NT2/D1 (cell line): ENCODE data around the gene RNFT2.

Experiments
- DNase-seq: peaks from one replicate; pipeline ENCODE4 v3.0.0-alpha.2; 2011; ENCODE audit warnings: low read depth, low spot score
- H3K27me3 ChIP-seq: 2 replicates; pipeline ENCODE4 v1.6.0; 2011; ENCODE audit warnings: mild to moderate bottlenecking; ENCODE audit not compliant: insufficient read length, insufficient read depth
- H3K36me3 ChIP-seq: 2 replicates; pipeline ENCODE4 v1.6.1; 2011; ENCODE audit warnings: mild to moderate bottlenecking, low read length, mixed read lengths; ENCODE audit not compliant: insufficient read depth, insufficient read length
- H3K4me1 ChIP-seq: 2 replicates; pipeline ENCODE4 v1.5.1; 2011; ENCODE audit not compliant: insufficient read depth, insufficient read length
- H3K4me3 ChIP-seq: 2 replicates; pipeline ENCODE4 v1.5.1; 2011; ENCODE audit warnings: low read depth; ENCODE audit not compliant: insufficient read length
- H3K9ac ChIP-seq: 2 replicates; pipeline ENCODE4 v1.6.0; 2011; ENCODE audit warnings: low read depth; ENCODE audit not compliant: insufficient read length
- H3K9me3 ChIP-seq: 2 replicates; pipeline ENCODE4 v1.5.1; 2011; ENCODE audit warnings: mild to moderate bottlenecking, low read length; ENCODE audit not compliant: insufficient read depth
- SUZ12 ChIP-seq: IDR thresholded peaks from 2 replicates; pipeline ENCODE4 v1.6.1; 2011; ENCODE audit not compliant: insufficient read length, insufficient read depth; ENCODE audit errors: extremely low read depth
- YY1 ChIP-seq: IDR thresholded peaks from 2 replicates; pipeline ENCODE4 v1.6.1; 2011; ENCODE audit not compliant: insufficient read length, insufficient read depth
- ZNF274 ChIP-seq: IDR thresholded peaks from 2 replicates; pipeline ENCODE4 v1.6.1; 2011; ENCODE audit warnings: mild to moderate bottlenecking, low read depth, low read length

RNFT2 gene

GRCh38 chr12:116870306-116870705 lies 132.2 kb downstream of the RNFT2 start:
- Histone ChIP-seq H3K36me3 (no peaks in the 10 kb centered on the region), H3K27me3 (no peaks in the 10 kb centered on the region), H3K9me3 (peaks cover 7% of the 10 kb centered on the region; the same call in 1 of the 2 replicates), H3K9ac (no peak overlapping the region), H3K4me3 (no peak overlapping the region), H3K4me1 (no peaks in the 10 kb centered on the region)
- DNase-seq: no peak
- no peak for TF ChIP-seq YY1
- no peak for TF ChIP-seq ZNF274
- TF ChIP-seq SUZ12: no peak

DNA sequence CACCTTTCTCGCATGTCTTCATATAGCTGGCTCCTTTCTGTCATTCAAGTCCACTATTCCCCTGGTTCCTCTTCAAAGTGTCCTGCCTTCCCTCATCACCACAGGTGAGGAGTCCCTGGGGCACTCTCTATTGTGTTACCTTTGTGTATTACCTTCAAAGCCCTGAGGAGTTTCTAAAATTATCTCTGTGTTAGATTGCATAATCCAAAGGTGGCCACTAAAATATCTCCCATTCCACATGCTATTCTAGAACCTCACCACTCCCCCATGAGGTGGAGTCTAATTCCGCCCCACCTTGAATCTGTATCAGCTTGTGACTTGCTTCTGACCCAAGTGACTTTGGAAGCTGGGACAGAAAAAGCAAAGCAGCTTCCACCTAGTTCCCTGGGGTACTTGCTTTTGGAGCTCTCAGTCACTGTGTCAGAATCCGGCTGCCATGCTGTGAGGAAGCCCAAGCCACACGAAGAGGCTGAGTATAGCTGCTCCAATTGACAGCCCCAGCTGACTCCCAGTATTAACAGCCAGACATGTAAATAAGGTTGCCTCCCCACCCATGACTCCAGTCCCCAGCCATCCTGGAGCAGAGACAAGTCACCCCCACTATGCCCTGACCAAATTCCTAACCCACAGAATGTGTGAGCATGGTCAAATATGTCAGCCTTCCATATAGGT lies 136.3 kb downstream of the RNFT2 start:
- Histone ChIP-seq H3K9ac (no peak overlapping the region), H3K4me1 (no peaks in the 10 kb centered on the region), H3K4me3 (no peak overlapping the region), H3K9me3 (peaks cover 7% of the 10 kb centered on the region; the same call in 1 of the 2 replicates), H3K36me3 (no peaks in the 10 kb centered on the region), H3K27me3 (peaks cover 37% of the 10 kb centered on the region)
- no peak for DNase-seq
- TF ChIP-seq ZNF274 (no peak), YY1 (no peak), SUZ12 (no peak)

- DNase-seq: no peak
- Histone ChIP-seq H3K9me3 (peaks cover 7% of the 10 kb centered on the region; the same call in 1 of the 2 replicates), H3K36me3 (no peaks in the 10 kb centered on the region), H3K4me1 (peaks cover 3% of the 10 kb centered on the region), H3K27me3 (peaks cover 52% of the 10 kb centered on the region), H3K9ac (peak overlapping the region; percentile 24), H3K4me3 (peak overlapping the region; percentile 13)
- TF ChIP-seq ZNF274: no peak
- no peak for TF ChIP-seq SUZ12
- TF ChIP-seq YY1: no peak
Measured at GRCh38 chr12:116876151-116876869, 138.2 kb downstream of the RNFT2 start.

DNA sequence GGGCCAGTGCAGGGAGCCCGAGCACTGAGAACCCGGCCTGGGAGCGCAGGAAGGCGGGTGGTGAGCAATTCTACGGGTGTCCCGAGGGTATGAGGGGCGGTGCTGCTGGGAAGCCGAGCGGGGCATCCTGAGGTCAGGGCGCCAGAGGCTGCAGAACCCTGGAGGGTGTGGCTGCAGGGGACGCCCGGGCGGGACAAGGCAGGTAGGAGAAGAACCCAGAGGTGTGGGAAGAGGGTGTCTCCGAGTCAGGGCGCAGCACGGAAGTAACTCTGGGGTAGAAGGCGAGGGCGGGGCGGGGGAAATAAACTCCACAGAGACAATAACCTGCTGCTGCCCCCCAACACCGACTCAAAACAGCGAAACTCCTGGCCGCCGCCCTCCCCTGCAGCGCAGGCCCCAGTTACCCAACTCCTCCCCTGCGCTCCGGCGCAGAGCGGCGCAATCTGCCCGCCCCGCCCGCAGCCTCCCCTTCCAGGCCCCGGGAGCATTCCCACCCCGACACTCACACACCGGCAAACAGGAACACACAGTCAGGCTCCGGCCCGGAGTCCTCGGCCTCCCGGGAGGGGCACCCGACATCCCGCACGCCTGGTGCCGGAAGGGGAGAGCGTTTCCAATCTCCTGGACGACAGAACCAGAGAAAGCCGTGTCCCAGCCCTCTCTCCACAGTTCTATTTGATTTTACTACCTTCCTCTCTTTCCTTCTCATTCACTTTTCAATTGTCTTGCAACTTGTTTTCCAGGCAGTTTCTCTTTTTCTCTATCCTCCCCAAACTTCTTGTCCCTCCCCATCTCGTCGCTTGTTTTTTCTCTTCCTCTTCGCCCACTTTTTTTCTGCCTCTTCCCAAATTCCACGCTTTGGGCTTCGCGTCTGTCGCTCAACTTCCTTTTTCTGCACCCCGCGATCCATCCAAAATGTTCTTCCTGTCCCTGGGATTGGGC lies 140.7 kb downstream of the RNFT2 start:
- Histone ChIP-seq H3K9ac (peak overlapping the region; percentile 80), H3K9me3 (peaks cover 7% of the 10 kb centered on the region; the same call in 1 of the 2 replicates), H3K27me3 (peaks cover 78% of the 10 kb centered on the region), H3K4me1 (peaks cover 3% of the 10 kb centered on the region), H3K4me3 (peak overlapping the region; percentile 55), H3K36me3 (no peaks in the 10 kb centered on the region)
- TF ChIP-seq ZNF274 (no peak), YY1 (no peak), SUZ12 (no peak)
- DNase-seq: no peak

- Histone ChIP-seq H3K4me3 (peak overlapping the region; percentile 55), H3K9ac (peak overlapping the region; percentile 80), H3K36me3 (no peaks in the 10 kb centered on the region), H3K27me3 (peaks cover 85% of the 10 kb centered on the region), H3K9me3 (peaks cover 1% of the 10 kb centered on the region; the same call in 1 of the 2 replicates), H3K4me1 (peaks cover 3% of the 10 kb centered on the region)
- DNase-seq: no peak
- peak; percentile 91 for TF ChIP-seq SUZ12
- TF ChIP-seq YY1: no peak
- no peak for TF ChIP-seq ZNF274
Measured at GRCh38 chr12:116879509-116880212, 141.5 kb downstream of the RNFT2 start.

DNA sequence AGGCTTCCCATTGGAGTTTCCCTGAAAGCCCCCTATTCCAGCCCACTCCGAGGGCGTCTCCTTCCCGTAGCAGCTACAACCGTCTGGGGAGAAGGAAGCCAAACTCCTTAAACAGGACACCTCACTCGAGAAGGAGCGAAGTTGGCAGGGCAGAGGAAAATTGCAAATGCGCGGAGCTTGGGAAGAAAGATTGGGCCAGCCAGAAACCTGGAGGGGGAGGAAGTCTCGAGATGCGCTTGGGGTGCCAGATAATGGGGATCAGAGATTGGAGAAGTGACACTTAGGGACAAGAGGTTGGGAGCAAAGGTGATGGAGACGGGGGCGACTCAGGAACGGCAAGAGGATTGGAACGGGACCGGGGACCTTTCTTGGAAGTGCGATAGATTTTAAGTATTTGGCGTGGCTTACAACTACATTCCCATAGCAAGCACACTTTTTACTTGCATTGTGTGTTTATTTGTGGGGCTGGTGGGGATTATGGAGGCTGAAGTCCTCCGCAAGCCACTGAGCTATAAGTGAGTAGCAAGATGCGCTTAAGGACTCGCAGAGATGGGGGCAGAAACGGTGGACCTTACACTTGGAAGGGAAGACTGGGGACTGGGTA lies 142.2 kb downstream of the RNFT2 start:
- Histone ChIP-seq H3K4me3 (peak overlapping the region; percentile 55), H3K9me3 (no peaks in the 10 kb centered on the region), H3K27me3 (peaks cover 89% of the 10 kb centered on the region), H3K36me3 (no peaks in the 10 kb centered on the region), H3K4me1 (peaks cover 3% of the 10 kb centered on the region), H3K9ac (peak overlapping the region; percentile 80)
- no peak for DNase-seq
- TF ChIP-seq SUZ12: peak; percentile 45
- TF ChIP-seq YY1: no peak
- TF ChIP-seq ZNF274: no peak
